Fibroblast of villous mesenchyme (primary cell): ENCODE measurements around the gene IRX4. TPM values are rescaled to one million over a fixed set of nuclear protein-coding genes. Genes with fewer than 3 reads are reported as not detected.
A peak's percentile ranks its signal among the peaks of the same experiment; 100 is the strongest.

Source experiments
- DNase-seq: peaks from one replicate; pipeline ENCODE4 v3.0.0-alpha.2; 2010; ENCODE audit warnings: low read depth
- H3K4me3 ChIP-seq: 2 replicates; pipeline ENCODE4 v1.5.1; 2011; ENCODE audit warnings: low read depth, mild to moderate bottlenecking, low read length
- total RNA-seq: library from RNA; depleted of rRNA; stranded (reverse); fragments of >200 nt; gene quantifications from 2 replicates; pipeline ENCODE4 v1.2.3, GENCODE V29; 2012
- TF ChIP-seq, protein P1 (sequence below): IDR thresholded peaks from 2 replicates; pipeline ENCODE4 v1.5.1; 2012; ENCODE audit warnings: low read depth, mild to moderate bottlenecking, low read length; ENCODE audit not compliant: insufficient read depth

IRX4 gene
- total RNA-seq, 1 donor, result not detected

- TF ChIP-seq, protein P1, sequence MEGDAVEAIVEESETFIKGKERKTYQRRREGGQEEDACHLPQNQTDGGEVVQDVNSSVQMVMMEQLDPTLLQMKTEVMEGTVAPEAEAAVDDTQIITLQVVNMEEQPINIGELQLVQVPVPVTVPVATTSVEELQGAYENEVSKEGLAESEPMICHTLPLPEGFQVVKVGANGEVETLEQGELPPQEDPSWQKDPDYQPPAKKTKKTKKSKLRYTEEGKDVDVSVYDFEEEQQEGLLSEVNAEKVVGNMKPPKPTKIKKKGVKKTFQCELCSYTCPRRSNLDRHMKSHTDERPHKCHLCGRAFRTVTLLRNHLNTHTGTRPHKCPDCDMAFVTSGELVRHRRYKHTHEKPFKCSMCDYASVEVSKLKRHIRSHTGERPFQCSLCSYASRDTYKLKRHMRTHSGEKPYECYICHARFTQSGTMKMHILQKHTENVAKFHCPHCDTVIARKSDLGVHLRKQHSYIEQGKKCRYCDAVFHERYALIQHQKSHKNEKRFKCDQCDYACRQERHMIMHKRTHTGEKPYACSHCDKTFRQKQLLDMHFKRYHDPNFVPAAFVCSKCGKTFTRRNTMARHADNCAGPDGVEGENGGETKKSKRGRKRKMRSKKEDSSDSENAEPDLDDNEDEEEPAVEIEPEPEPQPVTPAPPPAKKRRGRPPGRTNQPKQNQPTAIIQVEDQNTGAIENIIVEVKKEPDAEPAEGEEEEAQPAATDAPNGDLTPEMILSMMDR, result no peak
- H3K4me3 ChIP-seq, result no peak overlapping the region
- DNase-seq, result no peak
Observed at GRCh38 chr5:1832511-1833250, 50.0 kb downstream of the IRX4 start.

DNA sequence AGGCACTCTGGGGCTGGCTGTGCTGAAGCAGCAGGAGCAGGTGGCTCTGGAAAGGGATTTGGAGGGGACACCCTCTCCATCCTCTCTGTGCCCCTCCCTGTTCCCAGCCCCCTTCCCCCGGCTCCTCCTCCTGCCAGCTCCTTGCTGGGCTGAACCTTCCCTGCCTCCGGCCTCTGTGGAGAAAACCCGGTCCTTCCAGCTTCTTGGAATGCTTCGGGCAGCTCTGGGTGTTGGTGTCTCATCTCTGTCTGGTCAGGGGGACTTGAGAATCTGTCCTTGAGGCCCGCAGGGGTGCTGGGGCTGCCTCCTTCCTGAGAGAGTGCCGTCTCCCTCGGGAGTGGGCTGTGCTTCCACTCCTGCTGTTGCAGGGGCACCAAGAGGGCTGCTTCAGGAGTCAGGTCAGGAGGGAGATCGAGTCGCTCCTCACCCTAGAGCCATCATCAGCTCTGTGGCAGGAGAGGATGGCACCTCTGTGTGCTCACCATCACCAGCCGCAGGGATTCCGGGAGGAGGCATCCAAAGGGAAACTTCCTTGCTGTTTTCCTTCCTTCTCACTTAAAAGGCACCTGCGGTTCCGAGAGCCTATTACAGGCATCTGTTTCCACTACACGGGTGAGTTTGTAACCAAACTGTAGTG lies 50.9 kb downstream of the IRX4 start:
- TF ChIP-seq, protein P1, result no peak
- no peak overlapping the region for H3K4me3 ChIP-seq
- no peak for DNase-seq

DNA sequence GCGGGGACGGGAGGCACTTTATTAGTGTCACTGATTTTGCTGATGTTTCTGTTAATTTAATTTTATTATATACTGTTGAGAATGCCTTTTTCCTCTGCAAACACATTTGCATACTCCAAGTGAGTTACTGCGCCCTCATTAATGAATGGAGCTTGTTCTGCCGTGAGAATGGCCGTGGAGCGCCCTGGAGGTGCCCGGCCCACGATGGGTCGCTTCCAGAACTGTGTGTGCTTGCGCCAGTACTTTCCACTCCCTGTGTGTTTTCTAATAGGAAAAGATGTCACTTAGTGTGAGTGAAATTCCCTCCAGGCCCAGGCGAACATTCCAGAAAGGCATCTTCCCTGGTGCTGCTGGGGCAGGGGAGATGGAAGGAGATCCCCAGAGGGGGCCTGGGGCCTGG lies 51.5 kb downstream of the IRX4 start:
- TF ChIP-seq, protein P1, result no peak
- no peak overlapping the region for H3K4me3 ChIP-seq
- DNase-seq, result no peak

- no peak overlapping the region for H3K4me3 ChIP-seq
- TF ChIP-seq, protein P1, result no peak
- DNase-seq, result no peak
Observed at GRCh38 chr5:1830571-1831228, 52.0 kb downstream of the IRX4 start.

- TF ChIP-seq, protein P1, result no peak
Observed at GRCh38 chr5:1827886-1828397, 54.8 kb downstream of the IRX4 start.

More at GRCh38 chr5:1827886-1828397, 54.8 kb downstream of the IRX4 start:
- DNase-seq, result peak; percentile 16
- H3K4me3 ChIP-seq, result peak overlapping the region; percentile 38

Other genes with a start within 250 kb of the IRX4 start
- 49.7 and 55.1 TPM in 2 replicates for gene MRPL36, start 83.1 kb downstream of the IRX4 start, total RNA-seq
- 22.9 and 37.4 TPM in 2 replicates for gene NDUFS6, start 81.5 kb downstream of the IRX4 start, total RNA-seq